Skin epidermis (tissue), 12 donors: Measurements from ENCODE around the gene MKI67.

Experiments
- H3K27ac ChIP-seq, 21 experiments: fragments of 200-600 bp; sonication (generic) in 11 of 21; one replicate each; pipeline ENCODE4 v1.5.0; 2020; ENCODE audit warnings: mild to moderate bottlenecking in 3 of 21, inconsistent platforms in 2 of 21, moderate library complexity in 2 of 21
- H3K4me3 ChIP-seq, 7 experiments: fragments of 200-600 bp; sonication (generic) in 2 of 7; one replicate each; pipeline ENCODE4 v1.5.0; 2020; ENCODE audit warnings: inconsistent platforms in 2 of 7, mild to moderate bottlenecking in 2 of 7, moderate library complexity in 1 of 7

Gene MKI67

GRCh38 chr10:128069351-128070051 is 56.7 kb downstream of the MKI67 start:
- Histone ChIP-seq H3K27ac (peak overlapping the region in 1 of 21 experiments; percentile 7), H3K4me3 (no peak overlapping the region)

GRCh38 chr10:128068398-128069285 is 57.6 kb downstream of the MKI67 start:
- H3K27ac ChIP-seq: peak overlapping the region in 1 of 21 experiments; percentile 7
- H3K4me3 ChIP-seq: no peak overlapping the region

GRCh38 chr10:128067691-128068397 is 58.4 kb downstream of the MKI67 start:
- Histone ChIP-seq H3K4me3 (no peak overlapping the region), H3K27ac (no peak overlapping the region)

GRCh38 chr10:128066870-128067382 is 59.3 kb downstream of the MKI67 start:
- Histone ChIP-seq H3K27ac (peak overlapping the region in 1 of 21 experiments; percentile 95), H3K4me3 (no peak overlapping the region)

- no peak overlapping the region for H3K4me3 ChIP-seq
- H3K27ac ChIP-seq: peak overlapping the region in 8 of 21 experiments; percentile 73 to 95 (median 89)
Observed at GRCh38 chr10:128065881-128066534, 60.2 kb downstream of the MKI67 start.

GRCh38 chr10:128064970-128065580 is 61.1 kb downstream of the MKI67 start:
- Histone ChIP-seq H3K4me3 (no peak overlapping the region), H3K27ac (peak overlapping the region in 19 of 21 experiments; percentile 7 to 95 (median 85))

- H3K27ac ChIP-seq: peak overlapping the region in 20 of 21 experiments; percentile 51 to 95 (median 84)
- no peak overlapping the region for H3K4me3 ChIP-seq
Observed at GRCh38 chr10:128064108-128064969, 61.9 kb downstream of the MKI67 start.

- Histone ChIP-seq H3K27ac (peak overlapping the region in 20 of 21 experiments; percentile 51 to 95 (median 84)), H3K4me3 (no peak overlapping the region)
Observed at GRCh38 chr10:128063736-128064107, 62.5 kb downstream of the MKI67 start.

GRCh38 chr10:128062881-128063563 is 63.2 kb downstream of the MKI67 start:
- Histone ChIP-seq H3K4me3 (peak overlapping the region in 2 of 7 experiments; percentile 2 to 14), H3K27ac (peak overlapping the region in 20 of 21 experiments; percentile 48 to 95 (median 84))

- Histone ChIP-seq H3K27ac (peak overlapping the region in 20 of 21 experiments; percentile 48 to 95 (median 83)), H3K4me3 (peak overlapping the region in 2 of 7 experiments; percentile 2 to 14)
Observed at GRCh38 chr10:128062331-128062880, 63.8 kb downstream of the MKI67 start.

- Histone ChIP-seq H3K4me3 (no peak overlapping the region), H3K27ac (peak overlapping the region in 16 of 21 experiments; percentile 58 to 95 (median 84))
Observed at GRCh38 chr10:128061306-128062300, 64.6 kb downstream of the MKI67 start.

- Histone ChIP-seq H3K4me3 (no peak overlapping the region), H3K27ac (peak overlapping the region in 6 of 21 experiments; percentile 18 to 95 (median 32))
Observed at GRCh38 chr10:128060341-128061250, 65.6 kb downstream of the MKI67 start.

GRCh38 chr10:128059982-128060293 is 66.3 kb downstream of the MKI67 start:
- Histone ChIP-seq H3K4me3 (no peak overlapping the region), H3K27ac (peak overlapping the region in 1 of 21 experiments; percentile 95)

GRCh38 chr10:128059266-128059981 is 66.8 kb downstream of the MKI67 start:
- Histone ChIP-seq H3K27ac (peak overlapping the region in 4 of 21 experiments; percentile 16 to 95 (median 38)), H3K4me3 (no peak overlapping the region)
